ENCODE data around the gene COL11A1.

- TF ChIP-seq CTCF (conservative IDR thresholded peaks at IDR 0.05): no peak
- TF ChIP-seq ZFX (IDR thresholded peaks at IDR 0.05): no peak
Observed at GRCh38 chr1:102833151-102833550, 275.2 kb downstream of the COL11A1 start.
